ENCODE results near the gene HIBADH.

DNA sequence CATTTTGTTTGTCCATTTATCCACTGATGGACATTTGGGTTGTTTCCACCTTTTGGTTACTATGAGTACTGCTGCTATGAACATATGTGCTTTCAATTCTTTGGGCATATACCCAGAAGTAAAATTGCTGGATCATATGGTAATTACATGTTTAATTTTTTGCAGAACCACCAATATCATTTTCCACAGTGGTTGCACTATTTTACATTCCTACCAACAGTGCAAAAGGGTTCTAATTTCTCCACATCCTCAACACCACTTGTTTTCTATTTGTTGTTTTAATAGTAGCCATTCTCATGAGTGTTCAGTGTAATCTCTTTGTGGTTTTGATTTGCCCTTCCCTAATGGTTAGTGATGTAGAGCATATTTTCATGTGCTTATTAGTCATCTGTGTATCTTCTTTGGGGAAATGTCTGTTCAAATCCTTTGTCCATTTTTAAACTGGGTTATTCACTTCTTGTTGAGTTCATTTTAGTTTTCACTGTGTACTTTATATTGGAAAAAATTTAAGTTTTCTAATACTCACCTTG lies 101.9 kb downstream of the HIBADH start:
- TF ChIP-seq, protein P1, sequence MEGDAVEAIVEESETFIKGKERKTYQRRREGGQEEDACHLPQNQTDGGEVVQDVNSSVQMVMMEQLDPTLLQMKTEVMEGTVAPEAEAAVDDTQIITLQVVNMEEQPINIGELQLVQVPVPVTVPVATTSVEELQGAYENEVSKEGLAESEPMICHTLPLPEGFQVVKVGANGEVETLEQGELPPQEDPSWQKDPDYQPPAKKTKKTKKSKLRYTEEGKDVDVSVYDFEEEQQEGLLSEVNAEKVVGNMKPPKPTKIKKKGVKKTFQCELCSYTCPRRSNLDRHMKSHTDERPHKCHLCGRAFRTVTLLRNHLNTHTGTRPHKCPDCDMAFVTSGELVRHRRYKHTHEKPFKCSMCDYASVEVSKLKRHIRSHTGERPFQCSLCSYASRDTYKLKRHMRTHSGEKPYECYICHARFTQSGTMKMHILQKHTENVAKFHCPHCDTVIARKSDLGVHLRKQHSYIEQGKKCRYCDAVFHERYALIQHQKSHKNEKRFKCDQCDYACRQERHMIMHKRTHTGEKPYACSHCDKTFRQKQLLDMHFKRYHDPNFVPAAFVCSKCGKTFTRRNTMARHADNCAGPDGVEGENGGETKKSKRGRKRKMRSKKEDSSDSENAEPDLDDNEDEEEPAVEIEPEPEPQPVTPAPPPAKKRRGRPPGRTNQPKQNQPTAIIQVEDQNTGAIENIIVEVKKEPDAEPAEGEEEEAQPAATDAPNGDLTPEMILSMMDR (conservative IDR thresholded peaks at IDR 0.05; ENCODE audit: low read length) = 0 out of 2 replicates have a peak, but pooled peaks have one; percentile 16
- TF ChIP-seq EZH2phosphoT487 (IDR thresholded peaks at IDR 0.05; ENCODE audit: borderline replicate concordance) = no peak

Data from Loucy (cell line).